DMS114 treated with DMSO at 0.1 percent for 48 hours (cell line): ENCODE data around the gene ASCL5.

Experiments used
- DNase-seq: peaks from one replicate; lab custom pipeline; 2025; ENCODE audit not compliant: unreplicated experiment; lab: John Stamatoyannopoulos, UW

ASCL5 gene

GRCh38 chr1:201136355-201137023 lies 9.5 kb upstream of the ASCL5 start:
- no peak for DNase-seq

- DNase-seq = no peak
Measured at GRCh38 chr1:201134405-201134804, 7.4 kb upstream of the ASCL5 start.

- no peak for DNase-seq
Measured at GRCh38 chr1:201131398-201131797, 4.4 kb upstream of the ASCL5 start.

- no peak for DNase-seq
Measured at GRCh38 chr1:201128962-201129361, 2.0 kb upstream of the ASCL5 start.

- no peak for DNase-seq
Measured at GRCh38 chr1:201128476-201128875, 1.5 kb upstream of the ASCL5 start.

GRCh38 chr1:201127755-201128455 lies 921 bp upstream of the ASCL5 start:
- no peak for DNase-seq

GRCh38 chr1:201126463-201126831 lies 537 bp downstream of the ASCL5 start:
- no peak for DNase-seq

- no peak for DNase-seq
Measured at GRCh38 chr1:201125800-201126199, 1.2 kb downstream of the ASCL5 start.

- no peak for DNase-seq
Measured at GRCh38 chr1:201125019-201125418, 2.0 kb downstream of the ASCL5 start.

- no peak for DNase-seq
Measured at GRCh38 chr1:201123866-201124265, 3.1 kb downstream of the ASCL5 start.

GRCh38 chr1:201122321-201122957 lies 4.5 kb downstream of the ASCL5 start:
- DNase-seq = no peak

- no peak for DNase-seq
Measured at GRCh38 chr1:201119206-201120197, 7.5 kb downstream of the ASCL5 start.

GRCh38 chr1:201116091-201116490 lies 10.9 kb downstream of the ASCL5 start:
- DNase-seq = no peak

GRCh38 chr1:201115390-201115937 lies 11.5 kb downstream of the ASCL5 start:
- no peak for DNase-seq

GRCh38 chr1:201114245-201115131 lies 12.5 kb downstream of the ASCL5 start:
- DNase-seq = peak; percentile 90

GRCh38 chr1:201113451-201114244 lies 13.3 kb downstream of the ASCL5 start:
- no peak for DNase-seq

- DNase-seq = no peak
Measured at GRCh38 chr1:201112926-201113325, 14.1 kb downstream of the ASCL5 start.

GRCh38 chr1:201112173-201112731 lies 14.7 kb downstream of the ASCL5 start, which contains the start of gene CACNA1S:
TSS of gene CACNA1S (minus strand) at chr1:201112426. CDS start at chr1:201112339, 87 bp downstream.
- no peak for DNase-seq

GRCh38 chr1:201111672-201112071 lies 15.3 kb downstream of the ASCL5 start:
- DNase-seq = no peak
